GM12865 (cell line): Measurements from ENCODE around the gene METTL6.
A peak's percentile ranks its signal among the peaks of the same experiment; 100 is the strongest.

Experiments used
- DNase-seq: peaks from one replicate; pipeline ENCODE4 v3.0.0; 2010; ENCODE audit warnings: low read depth
- H3K4me3 ChIP-seq: 2 replicates; pipeline ENCODE4 v1.5.1; 2011; ENCODE audit warnings: mild to moderate bottlenecking, low read depth, low read length, control low read depth
- TF ChIP-seq, protein P1 (sequence below): IDR thresholded peaks from 2 replicates; pipeline ENCODE4 v1.5.1; 2011; ENCODE audit warnings: low read length, control low read depth, low read depth, inconsistent platforms; ENCODE audit not compliant: insufficient read depth; ENCODE audit errors: missing control alignments

METTL6 gene

GRCh38 chr3:15438983-15439382 lies 11.6 kb upstream of the METTL6 start:
- DNase-seq = no peak
- TF ChIP-seq, protein P1, sequence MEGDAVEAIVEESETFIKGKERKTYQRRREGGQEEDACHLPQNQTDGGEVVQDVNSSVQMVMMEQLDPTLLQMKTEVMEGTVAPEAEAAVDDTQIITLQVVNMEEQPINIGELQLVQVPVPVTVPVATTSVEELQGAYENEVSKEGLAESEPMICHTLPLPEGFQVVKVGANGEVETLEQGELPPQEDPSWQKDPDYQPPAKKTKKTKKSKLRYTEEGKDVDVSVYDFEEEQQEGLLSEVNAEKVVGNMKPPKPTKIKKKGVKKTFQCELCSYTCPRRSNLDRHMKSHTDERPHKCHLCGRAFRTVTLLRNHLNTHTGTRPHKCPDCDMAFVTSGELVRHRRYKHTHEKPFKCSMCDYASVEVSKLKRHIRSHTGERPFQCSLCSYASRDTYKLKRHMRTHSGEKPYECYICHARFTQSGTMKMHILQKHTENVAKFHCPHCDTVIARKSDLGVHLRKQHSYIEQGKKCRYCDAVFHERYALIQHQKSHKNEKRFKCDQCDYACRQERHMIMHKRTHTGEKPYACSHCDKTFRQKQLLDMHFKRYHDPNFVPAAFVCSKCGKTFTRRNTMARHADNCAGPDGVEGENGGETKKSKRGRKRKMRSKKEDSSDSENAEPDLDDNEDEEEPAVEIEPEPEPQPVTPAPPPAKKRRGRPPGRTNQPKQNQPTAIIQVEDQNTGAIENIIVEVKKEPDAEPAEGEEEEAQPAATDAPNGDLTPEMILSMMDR = no peak
- H3K4me3 ChIP-seq = no peak overlapping the region

- H3K4me3 ChIP-seq = no peak overlapping the region
- DNase-seq = no peak
- TF ChIP-seq, protein P1 = no peak
Measured at GRCh38 chr3:15436246-15436645, 8.9 kb upstream of the METTL6 start.

DNA sequence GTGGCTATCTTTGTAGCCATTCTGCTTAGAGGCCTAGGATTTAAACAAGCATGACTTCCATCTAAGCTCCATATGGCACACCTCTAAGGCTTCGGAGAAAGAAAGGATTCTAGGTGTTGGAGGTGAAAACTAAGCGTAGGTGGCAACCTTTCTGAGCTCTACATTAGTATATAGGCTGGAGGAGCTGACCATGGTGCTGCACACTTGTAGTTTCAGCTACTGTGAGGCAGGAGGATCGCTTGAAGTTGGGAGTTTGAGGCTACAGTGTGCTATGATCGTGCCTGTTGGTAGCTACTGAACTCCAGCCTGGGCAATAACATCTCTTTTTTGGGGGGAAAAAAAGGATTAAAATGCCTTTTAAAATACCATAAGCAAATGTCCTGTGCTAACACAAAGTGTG lies 7.4 kb upstream of the METTL6 start:
- no peak overlapping the region for H3K4me3 ChIP-seq
- no peak for DNase-seq
- TF ChIP-seq, protein P1 = no peak

DNA sequence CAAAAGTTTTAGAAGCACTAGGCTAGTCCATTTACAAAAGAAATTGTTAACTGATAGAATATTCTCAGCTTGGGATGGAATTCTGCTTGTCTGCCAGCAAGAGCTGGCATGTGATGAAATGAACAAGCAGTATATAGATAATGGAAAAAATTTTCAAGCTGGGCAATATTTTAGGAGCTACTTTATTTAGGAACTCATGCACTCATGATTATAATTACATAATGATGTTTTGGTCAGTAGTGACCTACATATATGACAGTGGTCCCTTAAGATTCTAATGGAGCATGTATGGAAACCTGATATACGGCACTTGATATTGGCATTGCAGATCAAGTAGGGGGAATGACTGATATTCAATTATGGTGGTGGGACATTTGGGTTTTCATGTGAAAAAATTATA lies 6.2 kb upstream of the METTL6 start:
- no peak for DNase-seq
- H3K4me3 ChIP-seq = no peak overlapping the region
- TF ChIP-seq, protein P1 = no peak

GRCh38 chr3:15431256-15431837 lies 4.0 kb upstream of the METTL6 start:
- no peak overlapping the region for H3K4me3 ChIP-seq
- DNase-seq = no peak
- TF ChIP-seq, protein P1 = no peak

GRCh38 chr3:15430624-15431023 lies 3.3 kb upstream of the METTL6 start:
- H3K4me3 ChIP-seq = no peak overlapping the region
- TF ChIP-seq, protein P1 = no peak
- no peak for DNase-seq

GRCh38 chr3:15429080-15429479 lies 1.7 kb upstream of the METTL6 start:
- DNase-seq = no peak
- peak overlapping the region; percentile 95 for H3K4me3 ChIP-seq
- TF ChIP-seq, protein P1 = no peak
